ENCODE data around the gene GRK5. TPM values are rescaled to one million over a fixed set of nuclear protein-coding genes. Genes with fewer than 3 reads are reported as not detected.

GRK5 gene
- total RNA-seq, 1 donor = 20.5 TPM

DNA sequence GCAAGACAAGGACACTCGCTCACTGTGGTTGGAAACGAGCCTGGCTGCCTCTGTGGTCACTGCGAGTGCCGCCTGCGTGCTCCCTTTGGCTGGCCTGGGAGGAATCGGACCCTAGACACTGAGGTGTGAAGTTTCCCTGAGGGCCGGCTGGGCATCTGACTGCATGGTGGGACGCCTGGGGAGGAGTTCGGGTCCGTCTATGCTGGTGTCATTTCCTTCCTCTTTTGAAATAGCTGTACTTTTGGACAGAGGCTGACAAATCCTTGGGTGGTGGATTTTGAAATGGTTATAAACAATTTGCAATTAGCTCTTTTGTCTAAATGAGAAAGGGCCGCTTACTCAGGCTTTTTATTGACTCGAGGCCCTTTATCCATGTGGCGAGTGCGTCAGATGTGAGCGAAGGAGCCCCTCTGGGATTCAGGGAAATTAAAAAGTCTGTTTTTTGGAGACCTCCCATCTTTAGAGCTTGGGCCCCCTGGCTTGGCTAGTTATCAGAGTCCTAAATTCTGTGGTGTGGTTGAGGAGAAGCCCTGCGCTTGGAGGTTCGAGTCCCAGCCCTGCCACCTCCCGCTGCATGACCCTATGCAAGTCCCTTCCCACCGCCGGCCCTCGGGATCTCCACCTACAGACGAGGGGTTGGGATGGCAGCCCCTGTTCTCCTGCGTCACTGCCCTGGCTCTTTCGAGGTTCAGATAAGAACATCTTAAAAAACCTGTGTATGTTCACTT is 188.1 kb downstream of the GRK5 start:
- TF ChIP-seq, protein P1, sequence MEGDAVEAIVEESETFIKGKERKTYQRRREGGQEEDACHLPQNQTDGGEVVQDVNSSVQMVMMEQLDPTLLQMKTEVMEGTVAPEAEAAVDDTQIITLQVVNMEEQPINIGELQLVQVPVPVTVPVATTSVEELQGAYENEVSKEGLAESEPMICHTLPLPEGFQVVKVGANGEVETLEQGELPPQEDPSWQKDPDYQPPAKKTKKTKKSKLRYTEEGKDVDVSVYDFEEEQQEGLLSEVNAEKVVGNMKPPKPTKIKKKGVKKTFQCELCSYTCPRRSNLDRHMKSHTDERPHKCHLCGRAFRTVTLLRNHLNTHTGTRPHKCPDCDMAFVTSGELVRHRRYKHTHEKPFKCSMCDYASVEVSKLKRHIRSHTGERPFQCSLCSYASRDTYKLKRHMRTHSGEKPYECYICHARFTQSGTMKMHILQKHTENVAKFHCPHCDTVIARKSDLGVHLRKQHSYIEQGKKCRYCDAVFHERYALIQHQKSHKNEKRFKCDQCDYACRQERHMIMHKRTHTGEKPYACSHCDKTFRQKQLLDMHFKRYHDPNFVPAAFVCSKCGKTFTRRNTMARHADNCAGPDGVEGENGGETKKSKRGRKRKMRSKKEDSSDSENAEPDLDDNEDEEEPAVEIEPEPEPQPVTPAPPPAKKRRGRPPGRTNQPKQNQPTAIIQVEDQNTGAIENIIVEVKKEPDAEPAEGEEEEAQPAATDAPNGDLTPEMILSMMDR (IDR thresholded peaks at IDR 0.05; ENCODE audit: insufficient read depth, low read length) = no peak
- DNase-seq (ENCODE audit: low read depth) = peak; percentile 21
- no peak overlapping the region for H3K4me3 ChIP-seq (ENCODE audit: low read depth, low read length)

DNA sequence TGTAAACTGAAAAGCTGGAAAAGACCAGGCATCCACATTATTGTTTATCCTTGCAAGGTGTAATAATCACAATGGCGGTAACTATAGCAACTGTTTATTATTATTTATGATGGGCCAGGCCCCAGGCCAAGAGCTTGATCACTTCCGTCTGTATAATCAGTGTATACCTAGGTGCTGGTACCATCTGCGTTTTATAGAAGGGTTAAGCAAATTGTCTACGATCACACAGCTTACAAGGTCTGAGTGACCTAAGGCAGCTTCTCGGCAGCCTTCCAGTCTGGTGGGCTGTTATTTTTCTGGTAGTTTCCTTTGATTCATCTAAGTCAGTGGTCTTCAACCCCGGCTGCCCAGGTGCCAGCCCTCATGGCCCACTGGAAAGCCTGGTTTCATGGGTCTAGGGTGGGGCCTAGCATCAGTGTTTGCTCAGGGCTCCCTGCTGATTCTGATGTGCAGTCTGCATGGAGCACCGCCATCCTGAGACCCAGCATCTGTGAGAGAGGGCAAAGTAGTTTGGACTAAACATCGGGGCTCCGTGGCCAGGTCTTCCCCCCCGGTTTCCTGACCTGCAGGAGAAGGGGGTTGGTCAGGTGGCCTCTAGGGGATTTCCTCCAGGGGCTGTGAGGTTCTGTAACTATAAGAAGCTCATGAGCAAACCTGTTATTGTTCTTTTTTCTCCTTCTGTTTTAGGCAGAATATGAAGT is 188.8 kb downstream of the GRK5 start:
- no peak overlapping the region for H3K4me3 ChIP-seq (ENCODE audit: low read depth, low read length)
- TF ChIP-seq, protein P1 (IDR thresholded peaks at IDR 0.05; ENCODE audit: insufficient read depth, low read length) = no peak

DNA sequence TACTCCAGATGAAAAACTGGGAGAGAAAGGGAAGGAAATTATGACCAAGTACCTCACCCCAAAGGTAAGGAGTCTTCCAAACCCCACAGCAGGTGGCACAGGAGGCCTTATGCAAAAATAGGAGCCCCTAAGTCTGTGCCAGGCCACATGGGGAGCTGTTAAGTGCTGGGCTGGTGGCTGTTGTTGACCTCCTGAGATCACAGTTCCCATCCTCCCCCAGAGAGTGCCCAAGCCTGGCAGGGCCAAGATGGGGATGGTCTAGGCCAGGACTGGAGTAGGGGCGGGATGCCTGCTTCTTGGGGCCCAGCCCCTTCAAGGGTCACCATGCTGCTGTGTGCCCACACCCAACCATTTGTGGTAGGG is 189.3 kb downstream of the GRK5 start:
- DNase-seq (ENCODE audit: low read depth) = no peak
- TF ChIP-seq, protein P1 (IDR thresholded peaks at IDR 0.05; ENCODE audit: insufficient read depth, low read length) = no peak
- H3K4me3 ChIP-seq (ENCODE audit: low read depth, low read length) = no peak overlapping the region

More for the DNA sequence above, 188.8 kb downstream of the GRK5 start:
- no peak for DNase-seq (ENCODE audit: low read depth)

DNA sequence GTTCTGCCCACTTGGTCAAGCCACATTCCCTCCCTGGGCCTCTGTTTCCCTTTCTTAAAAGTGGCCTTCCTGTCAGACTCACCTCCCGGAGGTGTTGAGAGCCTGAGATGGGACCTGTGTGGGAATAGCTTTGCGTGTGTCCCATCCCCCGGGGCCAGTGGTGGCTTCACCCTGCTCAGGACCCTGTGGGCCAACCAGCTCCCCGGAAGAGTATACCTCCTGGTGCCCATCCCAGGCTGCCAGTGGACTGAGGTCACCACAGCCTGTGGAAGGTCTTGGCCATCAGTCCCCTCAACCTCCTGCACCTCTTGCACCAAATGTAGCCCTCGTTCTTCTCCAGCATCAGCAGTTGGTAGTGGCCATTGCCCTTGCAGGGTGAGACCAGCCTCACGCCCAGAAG is 190.0 kb downstream of the GRK5 start:
- no peak for DNase-seq (ENCODE audit: low read depth)
- TF ChIP-seq, protein P1 (IDR thresholded peaks at IDR 0.05; ENCODE audit: insufficient read depth, low read length) = no peak
- H3K4me3 ChIP-seq (ENCODE audit: low read depth, low read length) = no peak overlapping the region

DNA sequence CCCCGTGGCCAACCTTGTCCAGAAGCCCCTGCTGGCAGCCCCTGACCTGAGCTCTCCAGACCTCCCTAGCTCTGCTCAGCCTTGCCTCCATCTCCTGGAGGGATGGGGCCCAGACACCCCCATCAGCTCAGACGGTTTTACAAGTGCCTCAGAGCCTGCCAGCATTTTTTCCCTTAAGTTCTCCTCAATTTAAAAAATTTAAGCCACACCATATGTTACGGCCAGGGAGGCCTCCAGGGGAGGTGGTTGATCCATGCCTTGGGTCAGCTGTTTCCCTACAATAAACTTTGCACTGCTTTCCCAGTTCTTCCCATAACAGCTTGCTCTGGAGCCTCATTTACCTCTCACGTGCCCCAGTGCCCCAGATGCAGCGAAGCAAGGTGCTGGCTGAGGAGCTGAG is 191.6 kb downstream of the GRK5 start:
- TF ChIP-seq, protein P1 (IDR thresholded peaks at IDR 0.05; ENCODE audit: insufficient read depth, low read length) = no peak
- DNase-seq (ENCODE audit: low read depth) = peak; percentile 23
- no peak overlapping the region for H3K4me3 ChIP-seq (ENCODE audit: low read depth, low read length)

DNA sequence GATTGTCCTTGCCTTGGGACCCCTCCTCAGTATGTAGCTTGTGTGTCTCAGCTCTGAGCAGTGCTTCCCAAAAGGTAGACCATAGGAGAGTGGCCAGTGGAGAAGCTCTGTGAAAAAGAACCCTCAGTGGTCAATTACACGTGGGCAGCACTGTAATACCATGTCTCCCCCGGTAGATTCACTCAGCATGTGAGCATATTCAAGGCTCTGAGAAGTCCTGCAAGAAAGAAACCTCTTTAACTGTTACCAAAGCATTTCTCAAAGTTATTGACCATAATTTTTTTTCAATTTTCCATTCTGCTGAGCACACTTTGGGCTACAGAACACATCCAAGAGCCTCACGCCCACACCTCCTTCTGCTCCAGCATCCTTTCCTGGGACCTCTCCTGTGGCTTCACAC is 192.1 kb downstream of the GRK5 start:
- TF ChIP-seq, protein P1 (IDR thresholded peaks at IDR 0.05; ENCODE audit: insufficient read depth, low read length) = no peak
- H3K4me3 ChIP-seq (ENCODE audit: low read depth, low read length) = no peak overlapping the region
- no peak for DNase-seq (ENCODE audit: low read depth)

All from fibroblast of the aortic adventitia (primary cell).